DND-41 (cell line): ENCODE results near the gene ERH.

Experiments
- ATAC-seq: fragments of 200-7000 bp; cut with Tn5 transposase; 3 replicates; pipeline ENCODE4 v1.9.1; 2021; ENCODE audit warnings: low read depth; ENCODE audit not compliant: insufficient read depth
- DNase-seq: peaks from one replicate; pipeline ENCODE4 v3.0.0-alpha.2; 2020
- H2AFZ ChIP-seq: 2 replicates; pipeline ENCODE4 v1.6.0; 2012; ENCODE audit warnings: low read depth, low read length
- H3K27ac ChIP-seq: 2 replicates; pipeline ENCODE4 v1.5.1; 2012; ENCODE audit warnings: low read length, inconsistent platforms
- H3K27me3 ChIP-seq: fragments of 200-600 bp; sonication (generic); 2 replicates; pipeline ENCODE4 v1.6.0; 2012; ENCODE audit warnings: low read length, mild to moderate bottlenecking, inconsistent platforms; ENCODE audit not compliant: insufficient read depth, poor library complexity
- H3K36me3 ChIP-seq: 2 replicates; pipeline ENCODE4 v1.5.1; 2012; ENCODE audit warnings: low read length, inconsistent platforms; ENCODE audit not compliant: insufficient read depth
- H3K4me1 ChIP-seq: 2 replicates; pipeline ENCODE4 v1.5.1; 2012; ENCODE audit warnings: mild to moderate bottlenecking, low read length; ENCODE audit not compliant: insufficient read depth
- H3K4me2 ChIP-seq: 2 replicates; pipeline ENCODE4 v1.6.0; 2012; ENCODE audit warnings: mild to moderate bottlenecking, moderate library complexity, low read length, inconsistent platforms; ENCODE audit not compliant: insufficient read depth
- H3K4me3 ChIP-seq, 2 experiments: fragments of 200-600 bp in 1 of 2; shearing (Covaris generic) in 1 of 2; 2 replicates each; pipeline ENCODE4 v1.5.1; 2012 to 2016; ENCODE audit warnings: inconsistent platforms in 2 of 2, low read length in 2 of 2, mild to moderate bottlenecking in 2 of 2, low read depth in 1 of 2, moderate library complexity in 1 of 2
- H3K79me2 ChIP-seq: 2 replicates; pipeline ENCODE4 v1.6.0; 2012; ENCODE audit warnings: low read length, inconsistent platforms; ENCODE audit not compliant: insufficient read depth
- H3K9ac ChIP-seq: 2 replicates; pipeline ENCODE4 v1.6.0; 2012; ENCODE audit warnings: low read depth, mild to moderate bottlenecking, inconsistent platforms, low read length, moderate library complexity
- H3K9me3 ChIP-seq: 2 replicates; pipeline ENCODE4 v1.5.1; 2012; ENCODE audit warnings: low read length, moderate library complexity, mild to moderate bottlenecking, inconsistent platforms; ENCODE audit not compliant: insufficient read depth, severe bottlenecking
- H4K20me1 ChIP-seq: 2 replicates; pipeline ENCODE4 v1.6.0; 2012; ENCODE audit warnings: low read length; ENCODE audit not compliant: insufficient read depth
- CTCF ChIP-seq: IDR thresholded peaks from 2 replicates; pipeline ENCODE4 v1.5.1; 2012; ENCODE audit warnings: borderline replicate concordance, low read length, moderate library complexity, mild to moderate bottlenecking; ENCODE audit not compliant: poor library complexity, severe bottlenecking; ENCODE audit errors: extremely low read depth
- EZH2 ChIP-seq: IDR thresholded peaks from 3 replicates; pipeline ENCODE4 v1.6.1; 2012; ENCODE audit warnings: borderline replicate concordance, low read depth, mild to moderate bottlenecking, moderate library complexity, low read length, inconsistent platforms; ENCODE audit not compliant: severe bottlenecking

Gene ERH

GRCh38 chr14:69339426-69339825, 58.7 kb downstream of the ERH start:
- DNase-seq (no peak), ATAC-seq (no peak)
- Histone ChIP-seq H2AFZ (no peak overlapping the region), H4K20me1 (0 out of 2 replicates have a peak, but pooled peaks cover 4% of the 10 kb centered on the region), H3K27me3 (peaks cover 14% of the 10 kb centered on the region), H3K4me2 (no peak overlapping the region), H3K79me2 (no peaks in the 10 kb centered on the region), H3K36me3 (no peaks in the 10 kb centered on the region), H3K27ac (no peak overlapping the region), H3K4me3 (no peak overlapping the region), H3K9ac (no peak overlapping the region), H3K9me3 (no peaks in the 10 kb centered on the region), H3K4me1 (no peaks in the 10 kb centered on the region)
- TF ChIP-seq EZH2, result no peak
- TF ChIP-seq CTCF, result no peak

DNA sequence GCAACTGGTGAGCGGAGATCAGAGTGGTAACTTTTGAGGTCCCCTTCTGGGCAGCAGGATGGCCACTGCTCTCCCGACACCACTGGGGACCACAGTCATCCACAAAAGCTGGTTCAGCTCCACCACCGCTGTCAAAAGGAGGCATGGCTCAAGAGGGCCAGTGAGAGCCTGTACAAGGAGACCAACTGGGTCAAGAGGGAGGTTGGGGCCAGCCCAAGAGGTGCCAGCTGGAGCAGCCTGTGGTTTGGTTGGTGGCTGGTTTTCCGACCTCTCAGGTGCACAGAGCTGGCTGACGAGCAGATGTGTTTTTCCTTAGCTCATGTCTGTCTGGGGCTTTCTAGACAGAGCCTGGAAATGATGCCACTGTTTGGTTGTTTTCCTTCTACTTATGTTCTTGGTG, 60.1 kb downstream of the ERH start:
- Histone ChIP-seq H3K9ac (no peak overlapping the region), H3K27me3 (peaks cover 8% of the 10 kb centered on the region), H3K36me3 (no peaks in the 10 kb centered on the region), H3K4me2 (no peak overlapping the region), H3K79me2 (no peaks in the 10 kb centered on the region), H3K4me3 (no peak overlapping the region), H3K4me1 (no peaks in the 10 kb centered on the region), H3K9me3 (no peaks in the 10 kb centered on the region), H3K27ac (no peak overlapping the region), H2AFZ (no peak overlapping the region), H4K20me1 (0 out of 2 replicates have a peak, but pooled peaks cover 3% of the 10 kb centered on the region)
- no peak for DNase-seq
- ATAC-seq, result no peak
- TF ChIP-seq EZH2 (no peak), CTCF (no peak)

GRCh38 chr14:69335371-69335771, 62.7 kb downstream of the ERH start:
- Histone ChIP-seq H3K4me2 (no peak overlapping the region), H3K27me3 (peaks cover 3% of the 10 kb centered on the region), H3K4me1 (no peaks in the 10 kb centered on the region), H3K9me3 (no peaks in the 10 kb centered on the region), H3K79me2 (no peaks in the 10 kb centered on the region), H3K4me3 (no peak overlapping the region), H2AFZ (no peak overlapping the region), H3K9ac (no peak overlapping the region), H4K20me1 (0 out of 2 replicates have a peak, but pooled peaks cover 3% of the 10 kb centered on the region), H3K27ac (no peak overlapping the region), H3K36me3 (no peaks in the 10 kb centered on the region)
- TF ChIP-seq EZH2 (no peak), CTCF (no peak)
- DNase-seq (peak; percentile 36), ATAC-seq (peak; percentile 78)

- Histone ChIP-seq H3K36me3 (no peaks in the 10 kb centered on the region), H3K79me2 (no peaks in the 10 kb centered on the region), H4K20me1 (0 out of 2 replicates have a peak, but pooled peaks cover 3% of the 10 kb centered on the region), H3K9me3 (no peaks in the 10 kb centered on the region), H2AFZ (no peak overlapping the region), H3K9ac (no peak overlapping the region), H3K4me1 (no peaks in the 10 kb centered on the region), H3K27me3 (peaks cover 3% of the 10 kb centered on the region), H3K27ac (no peak overlapping the region), H3K4me3 (no peak overlapping the region), H3K4me2 (no peak overlapping the region)
- DNase-seq, result no peak
- no peak for ATAC-seq
- TF ChIP-seq CTCF (no peak), EZH2 (no peak)
These were observed 63.5 kb downstream of the ERH start for GRCh38 chr14:69334576-69334975.
